GM18867 (cell line): ENCODE measurements around the gene CDH7.

Experiments used
- ATAC-seq: cut with Tn5 transposase; IDR thresholded peaks from one replicate; pipeline ENCODE4 v1.9.1; 2021; ENCODE audit warnings: mild to moderate bottlenecking, moderate library complexity; ENCODE audit not compliant: unreplicated experiment

Gene CDH7

DNA sequence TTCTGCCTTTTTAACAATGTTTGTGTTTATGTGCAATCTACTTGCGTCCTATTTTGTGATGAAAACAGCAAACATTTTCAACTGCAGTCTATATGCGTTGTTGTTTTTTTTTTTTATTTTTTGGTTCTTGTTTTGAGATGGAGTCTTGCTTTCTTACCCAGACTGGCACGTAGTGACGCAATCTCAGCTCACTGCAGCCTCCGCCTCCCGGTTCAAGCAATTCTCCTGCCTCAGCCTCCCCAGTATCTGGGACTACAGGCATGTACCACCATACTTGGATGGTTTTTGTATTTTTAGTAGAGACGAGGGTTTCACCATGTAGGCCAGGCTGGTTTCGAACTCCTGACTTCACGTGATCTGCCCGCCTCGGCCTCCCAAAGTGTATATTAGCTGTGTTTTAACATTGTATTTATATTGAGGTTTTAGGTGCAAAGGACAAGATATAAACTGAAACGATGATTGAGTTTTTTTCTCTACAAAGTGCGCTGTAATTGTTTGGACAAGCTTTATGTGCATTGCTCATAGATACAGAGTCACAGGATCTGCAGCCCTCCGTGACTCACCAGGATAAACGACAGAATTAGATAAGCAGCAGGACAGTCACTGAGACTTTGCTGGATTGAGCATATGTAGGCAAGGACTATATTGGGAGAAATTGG is 17.4 kb downstream of the CDH7 start:
- no peak for ATAC-seq

DNA sequence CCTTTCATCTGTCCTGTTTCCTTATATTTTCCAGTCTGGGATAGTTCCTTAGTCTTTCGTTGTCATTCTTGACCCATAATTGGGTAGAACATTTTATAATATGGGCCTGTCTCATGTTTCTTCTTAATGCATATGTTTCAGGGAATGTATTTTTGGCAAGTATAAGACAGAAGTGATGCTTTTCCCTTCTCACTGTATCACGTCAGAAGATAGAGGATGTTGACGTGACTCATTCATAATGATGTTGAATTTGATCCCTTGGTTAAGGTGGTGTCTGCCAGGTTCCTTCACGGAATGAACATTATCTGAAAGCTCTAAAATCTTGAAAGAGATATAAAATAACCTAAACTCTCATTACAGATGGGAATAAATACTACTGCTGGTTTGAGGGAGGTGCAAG is 18.8 kb downstream of the CDH7 start:
- no peak for ATAC-seq

DNA sequence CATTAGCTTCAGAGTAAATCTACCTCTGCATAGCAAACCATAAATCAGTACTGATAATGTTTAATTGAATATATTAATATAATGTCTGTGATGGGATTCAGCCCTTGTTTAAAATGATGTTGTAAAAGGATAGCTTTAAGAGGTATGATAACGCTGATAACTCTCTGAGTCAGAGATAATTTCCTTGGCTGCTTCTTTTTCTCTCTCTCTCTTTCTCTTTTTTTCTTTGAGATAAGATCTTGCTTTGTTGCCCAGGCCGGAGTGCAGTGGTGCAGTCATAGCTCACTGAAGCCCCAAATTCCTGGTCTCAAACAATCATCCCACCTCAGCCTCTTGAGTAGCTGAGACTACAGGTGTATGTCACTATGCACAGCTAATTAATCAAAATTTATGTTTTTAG is 35.7 kb downstream of the CDH7 start:
- ATAC-seq: no peak

DNA sequence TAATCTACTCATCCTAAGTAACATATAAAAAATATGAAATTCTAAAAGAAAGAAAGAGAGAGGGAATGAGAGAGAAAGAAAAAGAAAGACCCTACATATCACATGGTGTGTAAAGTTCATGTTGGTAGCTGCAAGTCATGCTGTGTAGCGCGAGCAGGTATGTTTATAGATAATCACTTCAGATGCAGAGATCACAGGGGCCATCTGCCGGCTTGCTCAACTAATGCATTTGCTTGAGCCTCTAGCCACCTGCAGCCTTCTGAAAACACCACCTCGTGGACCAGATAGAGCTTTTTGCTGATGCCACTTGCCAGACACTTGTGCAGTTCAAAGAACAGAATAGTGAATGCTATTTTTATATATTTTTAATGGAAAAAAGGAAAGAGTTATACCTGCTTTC is 37.6 kb downstream of the CDH7 start:
- no peak for ATAC-seq

DNA sequence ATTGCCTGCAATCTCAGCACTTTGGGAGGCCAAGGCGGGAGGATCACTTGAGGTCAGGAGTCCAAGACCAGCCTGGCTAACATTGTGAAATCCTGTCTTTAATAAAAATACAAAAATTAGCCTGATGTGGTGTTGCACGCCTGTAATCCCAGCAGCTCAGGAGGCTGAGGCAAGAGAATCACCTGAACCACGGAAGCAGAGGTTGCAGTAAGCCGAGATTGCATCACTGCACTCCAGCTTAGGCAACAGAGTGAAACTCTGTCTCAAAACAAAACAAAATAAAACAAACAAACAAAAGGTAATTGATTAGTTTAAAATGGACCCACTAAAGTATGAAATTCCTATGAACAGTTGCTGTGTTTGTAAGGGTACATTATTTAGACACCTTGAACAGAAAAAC is 39.8 kb downstream of the CDH7 start:
- no peak for ATAC-seq

DNA sequence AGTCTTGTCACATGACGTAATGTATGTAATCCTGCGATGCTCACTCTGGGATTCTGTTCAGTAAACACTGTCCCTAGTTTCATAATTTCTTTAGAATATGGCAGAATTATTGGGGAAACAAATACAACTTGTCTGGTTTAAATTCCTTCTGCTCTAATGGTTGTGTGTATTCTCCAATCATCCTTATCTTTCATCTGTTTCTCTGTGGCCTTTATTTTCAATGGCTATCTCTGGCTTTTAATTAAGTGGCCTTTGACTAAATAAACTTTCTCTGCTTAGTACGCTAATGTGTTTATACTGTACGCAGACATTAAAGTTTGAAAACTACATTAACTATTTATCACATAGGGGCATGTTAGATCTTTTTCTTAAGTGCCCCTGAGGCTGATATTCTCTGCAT is 40.9 kb downstream of the CDH7 start:
- ATAC-seq: no peak

DNA sequence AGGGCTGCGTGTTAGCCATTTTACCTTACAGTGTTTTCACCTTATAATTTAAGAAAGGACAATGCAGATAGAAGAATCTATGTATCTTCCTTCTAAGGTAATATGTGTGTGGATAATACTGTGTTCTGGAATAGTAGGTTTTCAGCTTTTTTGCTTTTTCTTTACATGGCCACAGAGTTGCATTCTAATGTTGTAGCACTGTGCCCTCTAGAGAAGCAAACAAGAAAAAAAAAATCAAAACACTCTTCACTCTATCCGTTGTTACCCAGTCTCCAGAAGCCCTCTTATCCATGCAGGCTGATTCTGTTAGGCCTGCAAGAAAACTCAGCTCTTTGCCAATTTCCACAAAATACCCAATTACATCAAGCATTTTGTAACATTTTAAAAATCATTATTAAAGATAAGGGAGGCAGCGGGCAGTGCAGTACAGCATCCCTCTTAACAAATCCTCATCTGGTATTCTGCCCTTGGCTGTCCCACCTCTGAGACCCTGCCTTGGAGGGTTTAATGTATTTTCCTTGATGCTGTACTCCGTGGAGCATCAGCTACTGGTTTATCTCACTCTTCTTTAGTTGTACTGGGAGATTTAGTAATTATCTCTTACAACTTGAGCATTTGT is 41.8 kb downstream of the CDH7 start:
- no peak for ATAC-seq

DNA sequence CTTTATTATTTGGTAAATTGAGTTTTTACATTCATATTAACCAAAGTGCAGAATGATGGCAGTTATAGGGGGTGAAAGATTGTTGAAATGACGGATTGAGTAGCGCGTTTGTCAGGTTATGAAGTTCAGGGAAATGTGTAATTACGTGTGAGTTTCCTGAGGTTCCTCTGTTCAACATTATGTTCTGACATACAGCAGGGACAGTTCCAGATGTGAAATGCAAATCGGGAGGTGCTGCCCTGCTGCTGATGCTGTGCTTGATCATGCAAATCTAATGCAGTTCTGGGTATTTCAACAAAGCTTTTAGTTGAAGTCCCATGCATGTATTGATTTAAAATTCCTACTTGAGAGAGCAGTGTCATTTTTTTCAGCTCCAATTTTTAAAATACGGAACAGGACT is 57.9 kb downstream of the CDH7 start:
- ATAC-seq: no peak

DNA sequence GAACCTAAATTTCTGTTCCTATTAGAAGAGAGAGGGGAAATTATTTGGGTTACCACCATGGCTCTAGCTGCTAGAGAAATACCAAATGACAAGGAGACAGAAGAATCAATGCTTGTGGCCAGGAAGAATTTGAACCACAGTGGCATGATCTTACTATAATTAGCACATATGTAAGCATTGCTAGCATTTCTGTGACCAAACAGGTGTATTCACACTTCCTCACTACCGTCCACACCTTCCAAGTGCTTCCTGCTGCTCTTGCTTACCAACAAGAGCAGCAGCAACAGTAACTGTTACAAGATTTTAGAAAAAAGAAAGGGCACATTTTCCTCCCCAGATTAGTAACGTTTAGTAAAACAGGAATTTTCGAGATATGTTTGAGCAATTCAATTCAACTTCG is 60.5 kb downstream of the CDH7 start:
- no peak for ATAC-seq

DNA sequence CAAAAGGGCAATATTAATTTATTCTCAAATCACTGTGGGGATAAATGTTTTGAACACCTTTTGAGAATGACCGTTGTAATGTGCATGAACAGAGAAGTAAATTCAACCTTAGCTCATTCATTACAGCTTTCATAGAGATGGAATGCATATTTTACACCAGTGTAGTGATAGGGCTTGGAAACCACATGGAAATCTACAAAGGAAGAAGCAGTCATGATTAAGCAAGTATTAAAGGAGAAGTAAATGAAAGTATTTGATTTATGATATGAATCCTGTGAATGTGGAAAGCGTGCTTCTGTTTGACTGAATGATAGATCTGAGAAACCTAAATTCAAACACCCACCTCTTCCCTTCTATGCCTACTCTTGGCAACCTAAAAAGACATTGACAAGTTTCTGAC is 64.7 kb downstream of the CDH7 start:
- ATAC-seq: no peak

DNA sequence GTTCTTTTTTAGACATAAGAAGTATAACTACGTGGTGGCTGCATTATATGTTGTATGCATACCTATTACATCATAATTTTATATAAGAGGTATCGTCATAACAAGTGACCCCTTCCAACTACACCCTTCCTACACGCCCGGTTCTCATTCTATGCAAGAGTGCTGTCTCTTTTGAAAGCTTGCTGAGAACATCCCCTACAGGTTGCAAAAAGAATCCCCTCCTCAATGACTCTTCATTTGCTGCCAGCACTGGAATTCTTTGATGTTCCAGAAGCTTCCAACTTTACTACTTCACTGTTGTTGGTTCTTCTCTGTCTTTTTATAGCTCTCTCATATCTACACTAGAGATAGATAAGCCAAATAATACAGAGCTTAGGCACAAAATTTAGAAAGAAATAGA is 66.4 kb downstream of the CDH7 start:
- ATAC-seq: no peak

DNA sequence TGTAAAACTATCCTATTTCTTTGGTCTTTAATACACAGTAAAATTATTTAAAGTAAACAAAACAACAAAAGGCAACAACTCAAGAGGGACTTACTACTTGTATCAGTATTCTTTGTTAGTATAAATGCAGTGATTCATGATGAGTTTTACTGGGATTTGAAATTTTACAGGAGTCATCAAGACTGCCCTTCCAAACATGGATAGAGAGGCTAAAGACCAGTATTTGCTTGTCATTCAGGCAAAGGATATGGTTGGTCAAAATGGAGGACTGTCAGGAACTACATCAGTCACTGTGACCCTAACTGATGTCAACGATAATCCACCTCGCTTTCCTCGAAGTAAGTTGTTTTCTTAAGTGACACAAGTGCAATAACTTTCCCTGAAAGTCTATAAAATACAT is 71.1 kb downstream of the CDH7 start:
- ATAC-seq: no peak

DNA sequence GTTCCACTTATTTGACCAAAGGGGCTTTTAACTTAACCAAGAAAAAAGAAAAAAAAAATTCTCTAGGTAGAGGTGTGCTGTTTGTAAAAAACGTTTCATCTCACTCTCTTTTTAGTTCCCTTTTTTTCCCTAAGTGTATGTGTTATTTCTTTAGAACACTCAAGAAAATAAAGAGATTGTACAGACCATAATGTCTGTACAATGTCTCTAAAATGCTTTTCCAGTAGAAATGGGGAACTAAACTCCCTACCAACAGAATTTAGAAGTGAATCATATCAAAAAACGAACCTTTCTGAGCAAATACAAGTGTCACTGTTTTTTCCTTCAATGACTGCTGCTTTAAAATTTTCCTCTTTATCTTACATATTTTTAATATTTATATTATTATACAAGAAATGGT is 72.0 kb downstream of the CDH7 start:
- no peak for ATAC-seq

DNA sequence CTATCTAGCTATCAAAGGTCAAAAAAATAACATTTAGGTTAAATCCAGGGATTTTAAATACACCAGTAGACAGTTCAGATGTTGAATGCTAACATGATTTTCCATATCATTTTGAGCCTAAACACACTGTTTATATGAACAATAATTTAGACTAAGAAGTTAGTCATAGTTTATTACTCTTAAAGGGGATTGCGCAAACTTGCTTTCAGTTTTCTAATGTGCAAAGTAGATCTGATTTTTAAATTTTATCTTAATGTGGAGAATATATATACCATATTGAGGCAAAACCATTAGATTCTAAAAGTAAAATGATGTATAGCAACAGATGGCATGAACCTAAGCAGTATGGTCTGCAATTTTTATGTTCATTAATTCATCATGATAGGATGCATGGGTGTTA is 76.6 kb downstream of the CDH7 start:
- no peak for ATAC-seq

DNA sequence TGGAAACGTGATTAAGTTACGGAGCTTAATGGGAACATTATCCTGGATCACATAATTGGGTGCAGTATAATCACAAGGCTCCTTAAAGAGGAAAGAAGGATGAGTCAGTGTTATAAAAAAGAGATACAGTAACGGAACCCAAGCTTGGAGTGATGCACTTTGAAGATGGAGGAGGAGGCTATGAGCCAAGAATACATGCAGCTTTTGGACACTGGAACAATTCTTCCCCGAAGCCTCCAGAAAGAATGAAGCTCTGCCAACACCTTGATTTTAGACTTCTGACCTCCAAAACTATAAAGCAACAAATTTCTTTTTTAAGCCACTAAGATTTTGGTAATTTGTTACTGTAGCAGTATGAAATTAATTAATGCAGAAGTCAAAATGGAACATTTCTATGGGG is 85.1 kb downstream of the CDH7 start:
- no peak for ATAC-seq

DNA sequence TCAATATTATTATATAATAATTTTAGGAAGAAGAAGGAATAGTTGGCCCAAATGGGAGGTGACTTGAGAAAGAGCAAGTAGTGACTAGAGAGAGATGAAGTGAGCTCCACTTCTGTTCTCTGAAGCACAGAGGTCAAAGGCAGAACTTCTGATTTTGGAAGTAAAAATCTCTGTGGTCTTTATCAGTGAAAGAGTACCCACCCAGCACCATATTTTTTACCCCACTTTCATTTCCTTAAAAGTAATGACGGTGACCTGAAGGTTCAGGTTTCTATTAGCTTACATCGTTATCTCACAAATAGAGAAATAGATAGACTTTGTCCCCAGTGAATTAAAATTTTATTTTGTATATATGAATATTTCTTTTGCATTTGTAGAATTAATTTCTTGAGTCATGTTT is 95.3 kb downstream of the CDH7 start:
- ATAC-seq: no peak

DNA sequence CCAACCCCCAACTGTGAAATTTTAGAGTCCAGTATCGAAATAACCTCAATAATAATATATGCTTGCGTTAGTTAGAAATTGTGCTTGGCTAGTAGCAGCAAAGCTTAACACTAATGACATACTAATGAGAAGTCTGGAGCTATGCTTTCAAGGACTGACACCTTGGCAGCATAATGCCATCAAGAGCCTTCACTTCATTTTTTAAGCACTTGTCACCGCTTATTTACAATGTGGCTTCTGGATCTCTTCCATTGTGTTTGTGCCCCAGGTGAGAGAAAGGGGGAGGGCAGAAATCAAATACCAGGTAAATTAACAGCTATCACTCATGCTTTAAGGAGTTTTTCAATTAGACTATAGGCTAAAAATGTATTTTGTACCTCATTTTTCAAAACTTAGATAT is 101.5 kb downstream of the CDH7 start:
- no peak for ATAC-seq

DNA sequence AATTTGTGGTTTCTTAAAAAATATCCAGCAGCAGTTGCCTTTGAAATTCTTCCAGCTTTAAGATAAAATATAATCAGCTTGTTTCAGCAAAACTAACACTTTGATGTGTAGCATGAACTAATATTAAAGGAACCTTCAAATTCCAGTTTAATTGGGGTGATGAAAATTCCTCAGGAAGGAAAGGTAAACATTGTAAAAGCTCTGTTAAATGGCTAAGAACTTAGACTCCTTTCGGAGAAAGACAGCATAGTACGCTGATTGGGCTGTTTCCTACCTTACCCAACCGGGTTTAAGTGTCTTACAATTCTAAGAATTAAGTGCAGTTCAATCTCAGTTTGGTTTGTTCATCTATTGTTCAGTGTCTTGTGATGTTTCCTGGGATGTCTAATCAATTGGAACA is 108.3 kb downstream of the CDH7 start:
- ATAC-seq: no peak

DNA sequence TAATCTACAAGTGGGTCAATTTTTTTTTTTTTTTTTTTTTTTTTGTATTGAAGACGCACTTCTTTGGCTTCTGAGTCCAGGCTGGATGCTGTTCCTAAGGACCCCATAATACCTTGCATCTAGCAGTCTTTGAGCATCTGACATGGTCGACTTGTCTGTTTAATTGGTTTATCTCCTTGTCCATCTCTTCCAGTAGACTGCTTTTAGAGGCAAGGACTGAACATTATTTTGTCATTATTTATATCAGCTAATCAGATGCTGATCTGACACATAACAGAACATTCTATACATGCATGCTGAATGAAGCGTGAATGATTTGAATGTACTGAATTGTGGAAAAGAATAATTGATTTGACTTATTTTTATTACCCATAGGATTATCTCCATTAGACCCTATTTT is 118.7 kb downstream of the CDH7 start:
- no peak for ATAC-seq

DNA sequence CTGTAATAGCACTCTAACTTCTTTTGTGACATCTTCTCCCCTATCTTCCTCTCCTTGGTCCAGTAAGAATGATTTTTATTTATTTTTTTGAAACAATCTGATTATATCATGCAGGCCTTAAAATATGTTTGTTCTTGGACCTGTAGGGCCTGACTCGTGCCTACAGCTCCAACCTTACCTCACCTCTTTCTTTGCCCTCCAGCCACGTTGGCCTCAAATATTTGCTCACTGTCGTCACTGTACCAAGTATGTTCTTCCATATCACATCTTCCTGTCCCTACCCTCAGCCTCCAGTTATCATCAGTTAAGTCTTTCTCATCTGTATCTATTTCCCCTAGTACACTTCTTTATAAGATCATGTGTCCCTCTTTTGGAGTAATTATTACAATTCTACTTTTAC is 125.5 kb downstream of the CDH7 start:
- no peak for ATAC-seq

DNA sequence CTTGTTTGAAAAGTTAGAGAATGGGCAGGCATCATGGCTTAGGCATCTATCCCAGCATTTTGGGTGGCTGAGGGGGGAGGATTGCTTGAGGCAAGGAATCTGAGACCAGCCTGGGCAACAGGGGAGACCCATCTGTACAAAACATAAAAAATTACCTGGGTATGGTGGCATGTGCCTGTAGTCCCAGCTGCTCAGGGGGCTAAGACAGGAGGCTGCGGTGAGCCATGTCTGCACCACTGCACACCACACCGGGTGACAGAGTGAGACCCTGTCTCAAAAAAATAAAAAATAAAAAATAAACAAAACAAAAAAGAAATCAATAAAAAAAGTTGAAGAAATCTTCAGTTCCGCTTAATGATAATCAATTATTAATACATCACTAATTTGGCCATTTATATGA is 146.5 kb downstream of the CDH7 start:
- no peak for ATAC-seq

DNA sequence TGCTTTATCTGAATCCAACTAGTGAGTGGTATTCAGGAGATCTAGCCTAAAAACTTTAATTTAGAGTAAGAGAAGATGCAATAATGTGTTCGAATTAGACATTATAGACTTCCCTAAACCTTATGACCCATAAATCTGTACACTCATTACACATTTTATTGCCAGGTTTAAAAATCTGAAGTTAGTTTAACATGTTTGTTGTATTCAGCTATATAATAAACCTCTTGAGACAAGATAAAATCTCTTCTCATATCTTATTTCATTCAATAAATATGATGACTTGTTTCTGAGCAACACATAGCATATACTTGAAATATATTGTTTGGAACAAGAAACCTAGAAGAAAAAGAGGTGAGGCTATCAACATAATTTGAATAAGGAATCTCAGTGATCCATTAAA is 150.7 kb downstream of the CDH7 start:
- no peak for ATAC-seq

DNA sequence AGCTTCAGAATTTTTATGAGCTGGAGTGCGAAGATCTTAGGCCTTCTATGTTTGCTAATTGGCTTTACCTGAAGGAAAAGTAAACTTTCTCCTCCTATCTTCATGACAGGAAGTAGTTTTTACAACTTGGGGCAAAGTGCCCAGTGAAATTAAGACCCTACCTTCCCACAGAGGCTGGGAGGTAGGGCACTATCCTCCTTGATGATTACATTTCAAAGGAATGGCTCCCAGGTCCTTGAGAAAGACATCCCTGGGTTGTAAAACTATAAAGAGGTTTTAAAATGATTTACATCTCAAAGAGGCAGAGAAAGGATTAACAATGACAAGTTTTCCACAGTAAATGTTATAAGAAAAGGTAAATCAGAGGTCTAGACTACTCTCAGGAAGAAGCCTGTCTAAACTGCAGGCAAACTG is 155.8 kb downstream of the CDH7 start:
- no peak for ATAC-seq
